IPS DF 4.7 (cell line): ENCODE results near the gene ENOX1.

Source experiments
- DNase-seq: peaks from one replicate; pipeline ENCODE4 v3.0.0-alpha.2; 2013; ENCODE audit warnings: low spot score; ENCODE audit errors: extremely low read depth

Gene ENOX1

GRCh38 chr13:43744261-43745031, 42.3 kb downstream of the ENOX1 start:
- no peak for DNase-seq

- no peak for DNase-seq
Measured at GRCh38 chr13:43742911-43743310, 43.9 kb downstream of the ENOX1 start.

- no peak for DNase-seq
Measured at GRCh38 chr13:43737392-43737923, 49.3 kb downstream of the ENOX1 start.

- DNase-seq: no peak
Measured at GRCh38 chr13:43732726-43733125, 54.0 kb downstream of the ENOX1 start.

GRCh38 chr13:43731296-43731695, 55.5 kb downstream of the ENOX1 start:
- DNase-seq: no peak

- no peak for DNase-seq
Measured at GRCh38 chr13:43730642-43731041, 56.1 kb downstream of the ENOX1 start.

GRCh38 chr13:43728421-43728820, 58.4 kb downstream of the ENOX1 start:
- no peak for DNase-seq

GRCh38 chr13:43727856-43728255, 58.9 kb downstream of the ENOX1 start:
- no peak for DNase-seq

GRCh38 chr13:43725460-43725859, 61.3 kb downstream of the ENOX1 start:
- no peak for DNase-seq

GRCh38 chr13:43720780-43721397, 65.9 kb downstream of the ENOX1 start:
- no peak for DNase-seq

GRCh38 chr13:43698758-43699157, 88.0 kb downstream of the ENOX1 start:
- DNase-seq: no peak

- DNase-seq: no peak
Measured at GRCh38 chr13:43698009-43698408, 88.8 kb downstream of the ENOX1 start.

- DNase-seq: no peak
Measured at GRCh38 chr13:43697323-43697722, 89.4 kb downstream of the ENOX1 start.

GRCh38 chr13:43694146-43694664, 92.6 kb downstream of the ENOX1 start:
- no peak for DNase-seq

GRCh38 chr13:43693639-43694038, 93.1 kb downstream of the ENOX1 start:
- no peak for DNase-seq

- DNase-seq: no peak
Measured at GRCh38 chr13:43688227-43688907, 98.4 kb downstream of the ENOX1 start.

- no peak for DNase-seq
Measured at GRCh38 chr13:43687038-43687437, 99.7 kb downstream of the ENOX1 start.

GRCh38 chr13:43686557-43686956, 100.2 kb downstream of the ENOX1 start:
- no peak for DNase-seq

GRCh38 chr13:43684963-43685725, 101.6 kb downstream of the ENOX1 start:
- DNase-seq: no peak

- DNase-seq: no peak
Measured at GRCh38 chr13:43682701-43683100, 104.1 kb downstream of the ENOX1 start.

- no peak for DNase-seq
Measured at GRCh38 chr13:43676320-43676719, 110.5 kb downstream of the ENOX1 start.
